Trophoblast cell (in vitro differentiated cells and primary cell): Measurements from ENCODE around the gene TMEM270.
A peak's percentile ranks its signal among the peaks of the same experiment; 100 is the strongest.
"Not testable (repeated sequence)": the region's sequence is repeated elsewhere in the genome, so short reads cannot be mapped to it uniquely, and the experiment has no call there.

Experiments
- DNase-seq, 2 donors: peaks; one replicate each; pipeline ENCODE4 v3.0.0-alpha.2; 2016
- H2AFZ ChIP-seq: 2 replicates; pipeline ENCODE4 v1.6.1; 2013; ENCODE audit warnings: low read length, moderate library complexity, mild to moderate bottlenecking; ENCODE audit not compliant: insufficient read depth, poor library complexity
- H2AK5ac ChIP-seq: 2 replicates; pipeline ENCODE4 v1.6.1; 2013; ENCODE audit warnings: mild to moderate bottlenecking, low read length
- H2BK120ac ChIP-seq: 2 replicates; pipeline ENCODE4 v1.6.1; 2013; ENCODE audit warnings: low read length, mild to moderate bottlenecking, moderate library complexity; ENCODE audit not compliant: insufficient read depth, poor library complexity
- H2BK12ac ChIP-seq: 2 replicates; pipeline ENCODE4 v1.6.1; 2013; ENCODE audit warnings: mild to moderate bottlenecking, low read length, moderate library complexity
- H2BK5ac ChIP-seq: 2 replicates; pipeline ENCODE4 v1.6.1; 2013; ENCODE audit warnings: low read length, low read depth, moderate library complexity, mild to moderate bottlenecking; ENCODE audit not compliant: poor library complexity
- H3K14ac ChIP-seq: 2 replicates; pipeline ENCODE4 v1.6.1; 2013; ENCODE audit warnings: mild to moderate bottlenecking, low read length
- H3K18ac ChIP-seq: 2 replicates; pipeline ENCODE4 v1.6.1; 2013; ENCODE audit warnings: mild to moderate bottlenecking, low read length
- H3K23ac ChIP-seq: 2 replicates; pipeline ENCODE4 v1.6.1; 2013; ENCODE audit warnings: low read length
- H3K27ac ChIP-seq: 2 replicates; pipeline ENCODE4 v1.5.1; 2013; ENCODE audit warnings: low read depth, mild to moderate bottlenecking, inconsistent platforms, low read length, moderate library complexity
- H3K27me3 ChIP-seq: 2 replicates; pipeline ENCODE4 v1.6.1; 2013; ENCODE audit warnings: inconsistent platforms, mild to moderate bottlenecking, low read length, moderate library complexity; ENCODE audit not compliant: insufficient read depth
- H3K36me3 ChIP-seq, 2 experiments: 1 replicate in 1 of 2; 2 replicates in 1 of 2; pipeline ENCODE4 v1.6.1; 2013; ENCODE audit warnings: low read length in 2 of 2, mild to moderate bottlenecking in 2 of 2, moderate library complexity in 1 of 2; ENCODE audit not compliant: insufficient read depth in 2 of 2, control insufficient read depth in 1 of 2
- H3K4ac ChIP-seq: 2 replicates; pipeline ENCODE4 v1.6.1; 2013; ENCODE audit warnings: low read depth, mild to moderate bottlenecking, low read length, moderate library complexity
- H3K4me1 ChIP-seq, 2 experiments: 1 replicate in 1 of 2; 2 replicates in 1 of 2; pipeline ENCODE4 v1.6.1; 2013; ENCODE audit warnings: low read length in 2 of 2, mild to moderate bottlenecking in 2 of 2, moderate library complexity in 1 of 2; ENCODE audit not compliant: insufficient read depth in 2 of 2, control insufficient read depth in 1 of 2
- H3K4me2 ChIP-seq: 2 replicates; pipeline ENCODE4 v1.6.1; 2013; ENCODE audit warnings: inconsistent platforms, mild to moderate bottlenecking, low read length, moderate library complexity
- H3K4me3 ChIP-seq: 2 replicates; pipeline ENCODE4 v1.5.1; 2013; ENCODE audit warnings: mild to moderate bottlenecking, low read depth, low read length, inconsistent platforms
- H3K79me1 ChIP-seq: one replicate; pipeline ENCODE4 v1.6.1; 2013; ENCODE audit warnings: low read length
- H3K79me2 ChIP-seq: 2 replicates; pipeline ENCODE4 v1.6.1; 2013; ENCODE audit warnings: low read length, mild to moderate bottlenecking; ENCODE audit not compliant: control insufficient read depth, insufficient read depth, poor library complexity
- H3K9ac ChIP-seq: 2 replicates; pipeline ENCODE4 v1.6.1; 2013; ENCODE audit warnings: mild to moderate bottlenecking, low read length
- H3K9me3 ChIP-seq: 2 replicates; pipeline ENCODE4 v1.6.1; 2013; ENCODE audit warnings: low read depth, mild to moderate bottlenecking, control low read depth, inconsistent platforms, low read length; ENCODE audit not compliant: insufficient read depth
- H4K12ac ChIP-seq: 2 replicates; pipeline ENCODE4 v1.6.1; 2013; ENCODE audit warnings: low read depth, mild to moderate bottlenecking, low read length, moderate library complexity
- H4K8ac ChIP-seq: 2 replicates; pipeline ENCODE4 v1.6.1; 2013; ENCODE audit warnings: low read depth, mild to moderate bottlenecking, low read length, moderate library complexity
- H4K91ac ChIP-seq: one replicate; pipeline ENCODE4 v1.6.1; 2013; ENCODE audit warnings: low read depth, mild to moderate bottlenecking, low read length, moderate library complexity
- WGBS: extraction: QIAGEN DNeasy Blood & Tissue Kit; methylation state at CpG from one replicate; pipeline ENCODE4 v1.1.7; 2013; ENCODE audit warnings: missing lambda C conversion rate; ENCODE audit not compliant: insufficient read length, insufficient coverage; ENCODE audit errors: extremely low coverage; 5-methylcytosine and 5-hydroxymethylcytosine counted together

TMEM270 gene

GRCh38 chr7:73884867-73885422 lies 24.0 kb downstream of the TMEM270 start:
- not testable (repeated sequence) for H3K4ac ChIP-seq, H3K27me3 ChIP-seq, H3K79me2 ChIP-seq, H3K18ac ChIP-seq, H2BK120ac ChIP-seq, H3K27ac ChIP-seq, H2AFZ ChIP-seq, DNase-seq, H3K9ac ChIP-seq, H3K9me3 ChIP-seq, H3K36me3 ChIP-seq, H3K23ac ChIP-seq, H4K12ac ChIP-seq, H2BK12ac ChIP-seq, H4K91ac ChIP-seq, H4K8ac ChIP-seq, H3K79me1 ChIP-seq, H2BK5ac ChIP-seq, H3K14ac ChIP-seq, H3K4me2 ChIP-seq, H3K4me3 ChIP-seq, H2AK5ac ChIP-seq
- H3K4me1 ChIP-seq = peaks cover 22 to 26% of the 10 kb centered on the region in 2 experiments
- no CpG with 5 or more reads among the region's 3 CpGs for WGBS

- Histone ChIP-seq H3K18ac (no peak overlapping the region), H3K9ac (no peak overlapping the region), H4K91ac (no peak overlapping the region), H2AFZ (no peak overlapping the region), H2BK5ac (no peak overlapping the region), H3K36me3 (no peaks in the 10 kb centered on the region), H2BK120ac (no peak overlapping the region), H3K4me3 (no peak overlapping the region), H4K12ac (no peak overlapping the region), H2AK5ac (no peak overlapping the region), H3K79me1 (peaks cover 6% of the 10 kb centered on the region), H3K9me3 (no peaks in the 10 kb centered on the region), H3K14ac (no peak overlapping the region), H3K4me1 (peaks cover 16 to 21% of the 10 kb centered on the region in 2 experiments), H3K79me2 (no peaks in the 10 kb centered on the region), H3K27ac (no peak overlapping the region), H3K23ac (no peak overlapping the region), H2BK12ac (no peak overlapping the region), H3K4me2 (no peak overlapping the region), H4K8ac (no peak overlapping the region), H3K27me3 (no peaks in the 10 kb centered on the region), H3K4ac (no peak overlapping the region)
- DNase-seq = no peak
- WGBS = no CpG with 5 or more reads among the region's 3 CpGs
These were observed 24.5 kb downstream of the TMEM270 start for GRCh38 chr7:73885433-73885974.

- Histone ChIP-seq H3K27me3 (no peaks in the 10 kb centered on the region), H4K12ac (no peak overlapping the region), H3K23ac (no peak overlapping the region), H3K9ac (no peak overlapping the region), H4K8ac (peak overlapping the region; percentile 8), H3K9me3 (no peaks in the 10 kb centered on the region), H3K79me1 (peaks cover 6% of the 10 kb centered on the region), H2BK5ac (no peak overlapping the region), H3K4me1 (peaks cover 15 to 20% of the 10 kb centered on the region in 2 experiments), H3K79me2 (no peaks in the 10 kb centered on the region), H4K91ac (peak overlapping the region; percentile 42), H3K4ac (no peak overlapping the region), H3K4me2 (peak overlapping the region; percentile 5), H3K4me3 (no peak overlapping the region), H2AFZ (no peak overlapping the region), H2BK120ac (no peak overlapping the region), H3K27ac (no peak overlapping the region), H3K14ac (no peak overlapping the region), H2BK12ac (no peak overlapping the region), H2AK5ac (no peak overlapping the region), H3K36me3 (no peaks in the 10 kb centered on the region), H3K18ac (no peak overlapping the region)
- no peak for DNase-seq
- no CpG with 5 or more reads among the region's 25 CpGs for WGBS
These were observed 25.2 kb downstream of the TMEM270 start for GRCh38 chr7:73885975-73886798.

GRCh38 chr7:73887762-73888161 lies 26.8 kb downstream of the TMEM270 start:
- H3K4me1 ChIP-seq = peaks cover 14 to 15% of the 10 kb centered on the region in 2 experiments
- no peaks in the 10 kb centered on the region for H3K36me3 ChIP-seq
- no peak overlapping the region for H4K8ac ChIP-seq
- H3K4me3 ChIP-seq = no peak overlapping the region
- no peak overlapping the region for H4K12ac ChIP-seq
- no peaks in the 10 kb centered on the region for H3K9me3 ChIP-seq
- H2AK5ac ChIP-seq = no peak overlapping the region
- peak overlapping the region; percentile 14 for H3K9ac ChIP-seq
- H4K91ac ChIP-seq = no peak overlapping the region
- H3K4ac ChIP-seq = no peak overlapping the region
- no peak overlapping the region for H3K18ac ChIP-seq
- H3K4me2 ChIP-seq = no peak overlapping the region
- H2BK5ac ChIP-seq = no peak overlapping the region
- H3K79me2 ChIP-seq = no peaks in the 10 kb centered on the region
- H2AFZ ChIP-seq = no peak overlapping the region
- H3K27ac ChIP-seq = no peak overlapping the region
- no peak for DNase-seq
- WGBS = no CpG with 5 or more reads among the region's 5 CpGs
- peak overlapping the region; percentile 14 for H2BK12ac ChIP-seq
- no peak overlapping the region for H3K14ac ChIP-seq
- no peak overlapping the region for H3K23ac ChIP-seq
- H2BK120ac ChIP-seq = no peak overlapping the region
- no peaks in the 10 kb centered on the region for H3K27me3 ChIP-seq
- peaks cover 6% of the 10 kb centered on the region for H3K79me1 ChIP-seq
